Measurements from ENCODE around the gene NR2F1-AS1. TPM values are rescaled to one million over a fixed set of nuclear protein-coding genes. Genes with fewer than 3 reads are reported as not detected.

Gene NR2F1-AS1
- total RNA-seq, 1 donor from 2014 or later, result not detected

DNA sequence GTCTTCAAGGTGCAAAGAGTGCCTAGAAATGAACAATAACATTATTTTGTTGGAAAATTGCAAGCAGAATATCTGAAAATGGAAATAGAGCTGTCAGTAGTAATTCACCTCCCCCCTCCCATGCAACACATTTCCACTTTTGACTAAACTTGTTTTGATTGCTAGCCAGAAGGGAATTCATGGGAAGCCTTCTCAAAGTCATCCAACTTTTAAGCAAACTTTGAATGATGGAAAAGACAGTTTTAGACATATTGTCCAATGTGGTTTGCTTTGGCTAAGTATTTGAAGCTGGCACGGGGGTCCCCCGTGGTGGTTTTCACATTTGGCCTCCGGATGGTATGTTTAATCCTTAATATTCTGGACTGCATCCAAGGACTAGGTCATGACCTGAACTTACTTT, 9.5 kb upstream of the NR2F1-AS1 start:
- Mint-ChIP-seq H3K9me3 (peaks cover 3% of the 10 kb centered on the region), H3K4me3 (no peak overlapping the region), H3K36me3 (ENCODE audit: low read depth) (peaks cover 6% of the 10 kb centered on the region), H3K4me1 (ENCODE audit: low read depth) (peaks cover 8% of the 10 kb centered on the region), H3K27me3 (ENCODE audit: insufficient read depth) (peaks cover 88% of the 10 kb centered on the region), H3K27ac (no peak overlapping the region)
- intact Hi-C loops (cut with micrococcal nuclease), result no loop called here
- DNase-seq (ENCODE audit: low spot score), result no peak

- DNase-seq (ENCODE audit: low spot score), result no peak
- H3K36me3 Mint-ChIP-seq (ENCODE audit: low read depth), result peaks cover 6% of the 10 kb centered on the region
- H3K4me1 Mint-ChIP-seq (ENCODE audit: low read depth), result peaks cover 8% of the 10 kb centered on the region
- no peak overlapping the region for H3K27ac Mint-ChIP-seq
- no peak overlapping the region for H3K4me3 Mint-ChIP-seq
- intact Hi-C loops (cut with micrococcal nuclease), result loop anchor here (10.0 kb wide), 1 partner anchor 1695 kb away; the partner anchor contains the start of gene MCTP1
- no peaks in the 10 kb centered on the region for H3K9me3 Mint-ChIP-seq
- H3K27me3 Mint-ChIP-seq (ENCODE audit: insufficient read depth), result peaks cover 82% of the 10 kb centered on the region
Observed at GRCh38 chr5:93589829-93590215, 8.8 kb upstream of the NR2F1-AS1 start.

DNA sequence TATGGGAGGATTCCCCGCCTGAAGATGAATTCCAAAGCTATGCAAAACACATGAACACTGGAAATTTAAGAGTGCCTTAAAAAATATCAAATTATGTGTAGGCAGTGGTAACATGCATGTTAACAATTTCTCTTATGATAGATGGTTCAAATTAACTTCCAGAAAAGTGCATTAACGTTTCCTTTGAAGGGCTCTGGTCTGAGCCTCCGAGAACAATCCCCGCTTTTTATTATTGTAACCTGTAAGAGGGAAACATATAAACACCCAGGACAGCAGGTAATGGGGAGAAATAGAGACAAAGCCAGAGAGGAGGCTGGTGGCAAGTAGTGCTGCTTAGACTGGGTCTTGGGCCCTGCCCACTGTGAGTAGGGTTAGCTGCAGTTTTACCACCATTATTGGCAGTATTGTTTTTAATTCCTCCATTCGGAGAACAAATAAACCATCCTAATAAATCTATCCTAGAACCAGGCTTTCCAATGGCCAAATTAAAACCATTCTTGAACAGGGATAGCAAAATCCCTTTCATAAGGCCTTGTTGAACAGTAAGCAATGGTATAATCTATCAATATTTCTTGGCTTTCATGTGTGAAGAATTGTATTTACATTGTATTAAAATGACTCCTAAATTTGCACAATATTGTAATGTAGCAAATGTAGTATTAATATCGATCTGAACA, 8.3 kb upstream of the NR2F1-AS1 start:
- Mint-ChIP-seq H3K27ac (peak overlapping the region; percentile 78), H3K9me3 (no peaks in the 10 kb centered on the region), H3K36me3 (ENCODE audit: low read depth) (peaks cover 6% of the 10 kb centered on the region), H3K27me3 (ENCODE audit: insufficient read depth) (peaks cover 77% of the 10 kb centered on the region), H3K4me3 (no peak overlapping the region), H3K4me1 (ENCODE audit: low read depth) (peaks cover 8% of the 10 kb centered on the region)
- no peak for DNase-seq (ENCODE audit: low spot score)
- intact Hi-C loops (cut with micrococcal nuclease), result loop anchor here (10.0 kb wide), 1 partner anchor 1696 kb away; the partner anchor contains the start of gene MCTP1

- H3K27me3 Mint-ChIP-seq (ENCODE audit: insufficient read depth), result peaks cover 69% of the 10 kb centered on the region
- no peaks in the 10 kb centered on the region for H3K9me3 Mint-ChIP-seq
- H3K4me3 Mint-ChIP-seq, result no peak overlapping the region
- peaks cover 8% of the 10 kb centered on the region for H3K4me1 Mint-ChIP-seq (ENCODE audit: low read depth)
- H3K27ac Mint-ChIP-seq, result peak overlapping the region; percentile 78
- intact Hi-C loops (cut with micrococcal nuclease), result loop anchor here (10.0 kb wide), 1 partner anchor 1696 kb away; the partner anchor contains the start of gene MCTP1
- DNase-seq (ENCODE audit: low spot score), result no peak
- peaks cover 5% of the 10 kb centered on the region for H3K36me3 Mint-ChIP-seq (ENCODE audit: low read depth)
Observed at GRCh38 chr5:93588352-93589151, 7.5 kb upstream of the NR2F1-AS1 start.

DNA sequence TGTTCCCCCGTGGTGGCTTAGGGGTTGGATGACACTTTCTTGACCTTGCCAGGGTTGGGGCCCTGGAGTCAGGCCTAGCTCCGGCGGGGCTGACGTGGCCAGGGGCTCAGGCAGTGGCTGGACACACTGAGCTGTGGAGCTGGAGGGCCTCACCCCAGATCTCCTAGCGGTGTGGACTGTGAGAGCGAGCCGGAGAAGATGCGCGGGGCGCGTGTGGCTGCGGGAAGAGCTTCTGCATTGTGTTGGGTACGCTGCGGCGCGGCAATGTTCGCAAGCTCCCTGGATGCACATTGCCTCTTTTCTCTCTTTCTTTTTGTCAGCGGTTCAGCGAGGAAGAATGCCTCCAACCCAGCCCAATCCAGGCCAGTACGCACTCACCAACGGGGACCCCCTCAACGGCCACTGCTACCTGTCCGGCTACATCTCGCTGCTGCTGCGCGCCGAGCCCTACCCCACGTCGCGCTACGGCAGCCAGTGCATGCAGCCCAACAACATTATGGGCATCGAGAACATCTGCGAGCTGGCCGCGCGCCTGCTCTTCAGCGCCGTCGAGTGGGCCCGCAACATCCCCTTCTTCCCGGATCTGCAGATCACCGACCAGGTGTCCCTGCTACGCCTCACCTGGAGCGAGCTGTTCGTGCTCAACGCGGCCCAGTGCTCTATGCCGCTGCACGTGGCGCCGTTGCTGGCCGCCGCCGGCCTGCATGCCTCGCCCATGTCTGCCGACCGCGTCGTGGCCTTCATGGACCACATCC, 6.8 kb upstream of the NR2F1-AS1 start:
- H3K27me3 Mint-ChIP-seq (ENCODE audit: insufficient read depth), result peaks cover 62% of the 10 kb centered on the region
- DNase-seq (ENCODE audit: low spot score), result no peak
- intact Hi-C loops (cut with micrococcal nuclease), result loop anchor here (2.0 to 10.0 kb wide), 2 partner anchors 15 to 1697 kb away; partner anchors contain the start of gene MCTP1
- no peaks in the 10 kb centered on the region for H3K9me3 Mint-ChIP-seq
- H3K4me3 Mint-ChIP-seq, result peak overlapping the region; percentile 49
- peak overlapping the region; percentile 34 for H3K27ac Mint-ChIP-seq
- peaks cover 8% of the 10 kb centered on the region for H3K4me1 Mint-ChIP-seq (ENCODE audit: low read depth)
- peaks cover 5% of the 10 kb centered on the region for H3K36me3 Mint-ChIP-seq (ENCODE audit: low read depth)

- Mint-ChIP-seq H3K27me3 (ENCODE audit: insufficient read depth) (peaks cover 56% of the 10 kb centered on the region), H3K4me3 (peak overlapping the region; percentile 49), H3K36me3 (ENCODE audit: low read depth) (peaks cover 5% of the 10 kb centered on the region)
Observed at GRCh38 chr5:93586736-93587596, 5.9 kb upstream of the NR2F1-AS1 start.

DNA sequence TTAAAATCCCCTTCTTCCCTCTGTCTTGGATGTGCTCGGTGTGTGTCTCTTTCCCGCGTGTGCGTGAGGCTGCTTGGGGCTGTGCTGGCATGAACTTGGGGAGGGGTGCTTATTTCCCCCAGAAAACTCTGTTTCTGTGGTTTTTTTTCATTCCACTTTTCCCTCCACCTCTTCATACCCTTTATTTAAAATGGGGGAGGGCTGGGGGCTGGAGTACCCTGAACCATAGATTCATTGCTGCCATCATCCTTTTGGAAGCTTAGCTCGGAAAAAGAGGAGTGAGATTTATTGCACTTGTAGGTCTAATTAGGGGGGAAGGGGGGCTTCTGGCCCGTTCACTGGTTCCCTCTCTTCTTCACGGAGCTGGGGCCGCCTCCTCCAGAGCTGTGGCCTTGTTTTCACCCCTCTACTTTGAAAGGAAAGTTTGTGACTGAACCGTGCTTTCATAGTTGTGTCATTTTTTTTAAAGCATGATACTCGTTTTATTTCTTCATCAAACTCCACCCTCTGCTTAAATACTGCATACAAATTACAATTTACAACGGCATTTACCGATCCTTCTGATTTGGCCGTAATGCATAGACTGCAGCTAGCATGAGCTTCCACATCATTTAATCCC, 4.9 kb upstream of the NR2F1-AS1 start:
- peak overlapping the region; percentile 83 for H3K27ac Mint-ChIP-seq
- peaks cover 11% of the 10 kb centered on the region for H3K4me1 Mint-ChIP-seq (ENCODE audit: low read depth)
- H3K4me3 Mint-ChIP-seq, result peak overlapping the region; percentile 74
- peaks cover 52% of the 10 kb centered on the region for H3K27me3 Mint-ChIP-seq (ENCODE audit: insufficient read depth)
- no peaks in the 10 kb centered on the region for H3K9me3 Mint-ChIP-seq
- DNase-seq (ENCODE audit: low spot score), result no peak
- intact Hi-C loops (cut with micrococcal nuclease), result loop anchor here (1.0 to 10.0 kb wide), 4 partner anchors 10 to 1699 kb away; partner anchors contain the start of gene MCTP1
- H3K36me3 Mint-ChIP-seq (ENCODE audit: low read depth), result peaks cover 5% of the 10 kb centered on the region

More at GRCh38 chr5:93586736-93587596, 5.9 kb upstream of the NR2F1-AS1 start:
- Mint-ChIP-seq H3K4me1 (ENCODE audit: low read depth) (peaks cover 8% of the 10 kb centered on the region), H3K9me3 (no peaks in the 10 kb centered on the region), H3K27ac (peak overlapping the region; percentile 34)
- intact Hi-C loops (cut with micrococcal nuclease), result loop anchor here (1.0 to 10.0 kb wide), 4 partner anchors 11 to 1698 kb away; partner anchors contain the start of gene MCTP1
- no peak for DNase-seq (ENCODE audit: low spot score)

- no peak for DNase-seq (ENCODE audit: low spot score)
- H3K27ac Mint-ChIP-seq, result peak overlapping the region; percentile 83
- H3K9me3 Mint-ChIP-seq, result no peaks in the 10 kb centered on the region
- H3K27me3 Mint-ChIP-seq (ENCODE audit: insufficient read depth), result peaks cover 52% of the 10 kb centered on the region
- no peak overlapping the region for H3K4me3 Mint-ChIP-seq
- intact Hi-C loops (cut with micrococcal nuclease), result loop anchor here (10.0 kb wide), 1 partner anchor 1700 kb away; the partner anchor contains the start of gene MCTP1
- H3K36me3 Mint-ChIP-seq (ENCODE audit: low read depth), result peaks cover 5% of the 10 kb centered on the region
- peaks cover 17% of the 10 kb centered on the region for H3K4me1 Mint-ChIP-seq (ENCODE audit: low read depth)
Observed at GRCh38 chr5:93585041-93585766, 4.2 kb upstream of the NR2F1-AS1 start.

DNA sequence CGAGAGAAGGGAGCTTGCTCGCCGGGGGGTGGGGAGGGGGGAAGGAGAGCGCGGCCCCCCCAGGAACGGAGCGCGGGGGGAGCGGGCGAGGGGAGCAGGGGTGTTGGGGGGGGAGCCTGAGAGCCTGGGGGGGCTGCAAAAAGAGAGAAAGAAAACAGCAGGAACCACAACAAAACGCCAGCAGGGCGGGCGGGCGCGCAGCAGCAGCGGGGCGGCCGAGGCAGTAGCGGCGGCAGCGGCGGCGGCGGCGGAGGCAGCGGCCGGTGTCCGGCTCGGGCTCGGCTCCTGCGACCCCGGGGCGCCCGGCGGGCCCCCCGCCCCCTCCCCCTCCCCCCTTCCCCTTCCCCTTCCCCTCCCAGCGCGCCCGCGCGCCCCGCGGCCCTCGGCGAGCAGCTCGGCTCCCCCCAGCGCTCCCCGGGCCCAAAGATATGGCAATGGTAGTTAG, 3.6 kb upstream of the NR2F1-AS1 start:
- H3K36me3 Mint-ChIP-seq (ENCODE audit: low read depth), result peaks cover 5% of the 10 kb centered on the region
- no peaks in the 10 kb centered on the region for H3K9me3 Mint-ChIP-seq
- H3K27ac Mint-ChIP-seq, result no peak overlapping the region
- no peak overlapping the region for H3K4me3 Mint-ChIP-seq
- intact Hi-C loops (cut with micrococcal nuclease), result loop anchor here (10.0 kb wide), 1 partner anchor 1700 kb away; the partner anchor contains the start of gene MCTP1
- DNase-seq (ENCODE audit: low spot score), result no peak
- peaks cover 53% of the 10 kb centered on the region for H3K27me3 Mint-ChIP-seq (ENCODE audit: insufficient read depth)
- H3K4me1 Mint-ChIP-seq (ENCODE audit: low read depth), result peaks cover 19% of the 10 kb centered on the region

DNA sequence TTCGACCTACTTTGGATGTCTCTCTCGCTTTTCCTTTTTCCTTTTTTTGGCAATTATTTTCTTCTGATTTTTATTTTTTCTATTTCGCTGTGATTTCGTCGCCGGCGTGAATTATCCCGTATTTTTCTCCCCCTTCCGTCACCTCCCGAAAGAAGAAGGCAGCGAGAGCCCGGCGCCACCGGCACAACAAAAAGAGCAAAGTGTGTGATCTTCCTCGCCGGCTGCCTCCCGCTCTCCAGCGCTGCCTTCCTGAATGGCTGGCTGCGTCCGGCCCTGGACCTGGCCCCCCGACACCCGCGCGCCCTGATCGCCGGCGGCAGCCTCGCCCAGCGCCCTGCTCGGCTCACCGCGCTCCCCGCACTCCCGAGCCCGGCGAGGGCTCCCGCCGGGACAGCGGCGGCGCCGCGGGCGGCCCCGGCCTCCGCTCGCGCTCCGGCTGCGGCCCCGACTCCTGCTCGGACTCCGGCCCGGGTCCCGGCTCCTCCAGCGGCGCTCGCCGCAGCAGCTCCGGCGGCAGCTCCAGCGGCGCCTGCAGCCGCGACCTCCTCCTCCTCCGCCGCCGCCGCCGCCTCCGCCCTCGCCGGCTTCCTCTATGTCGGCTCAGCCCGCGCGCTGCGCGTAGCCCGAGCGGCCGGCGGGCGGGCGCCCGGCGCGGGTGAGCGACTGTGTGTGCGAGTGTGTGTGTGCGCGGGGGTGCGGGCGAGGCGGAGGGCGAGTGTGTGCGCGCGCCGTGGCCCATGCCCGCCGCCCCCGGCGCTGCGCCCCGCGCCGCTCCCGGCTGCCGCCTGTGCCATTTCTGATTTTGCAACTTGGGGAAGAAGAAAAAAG, 3.0 kb upstream of the NR2F1-AS1 start:
- H3K9me3 Mint-ChIP-seq, result no peaks in the 10 kb centered on the region
- peaks cover 4% of the 10 kb centered on the region for H3K36me3 Mint-ChIP-seq (ENCODE audit: low read depth)
- peaks cover 50% of the 10 kb centered on the region for H3K27me3 Mint-ChIP-seq (ENCODE audit: insufficient read depth)
- no peak overlapping the region for H3K4me3 Mint-ChIP-seq
- H3K4me1 Mint-ChIP-seq (ENCODE audit: low read depth), result peaks cover 19% of the 10 kb centered on the region
- peak overlapping the region; percentile 76 for H3K27ac Mint-ChIP-seq
- intact Hi-C loops (cut with micrococcal nuclease), result loop anchor here (10.0 kb wide), 1 partner anchor 1701 kb away; the partner anchor contains the start of gene MCTP1
- DNase-seq (ENCODE audit: low spot score), result no peak
